Activated CD8-positive, alpha-beta memory T cell treated with anti-CD3 and anti-CD28 coated beads, Interleukin-2, amount 50 U/mL, for 24 hours (primary cell): ENCODE data around the gene MMP14.

Experiments used
- DNase-seq: peaks from one replicate; pipeline ENCODE4 v3.0.0-alpha.2; 2020; ENCODE audit errors: extremely low read depth

Gene MMP14

DNA sequence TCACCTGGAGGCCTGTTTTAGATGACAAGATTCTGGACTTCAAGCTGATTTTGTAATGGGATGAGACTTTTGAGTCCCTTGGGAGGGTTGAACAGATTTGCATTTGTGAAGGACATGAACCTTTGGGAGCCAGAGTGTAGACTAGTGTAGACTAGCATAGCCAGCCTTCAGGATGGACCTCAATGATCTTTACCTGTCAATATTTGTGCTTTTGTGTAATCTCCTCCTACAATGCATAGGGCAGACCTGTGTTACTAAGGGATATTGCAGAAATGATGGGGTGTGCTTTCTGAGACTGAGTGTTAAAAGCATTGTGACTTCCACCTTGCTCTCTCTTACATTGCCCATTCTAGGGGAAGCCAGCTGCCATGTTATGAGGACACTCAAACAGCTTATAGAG, 25.3 kb downstream of the MMP14 start:
- DNase-seq, result no peak

DNA sequence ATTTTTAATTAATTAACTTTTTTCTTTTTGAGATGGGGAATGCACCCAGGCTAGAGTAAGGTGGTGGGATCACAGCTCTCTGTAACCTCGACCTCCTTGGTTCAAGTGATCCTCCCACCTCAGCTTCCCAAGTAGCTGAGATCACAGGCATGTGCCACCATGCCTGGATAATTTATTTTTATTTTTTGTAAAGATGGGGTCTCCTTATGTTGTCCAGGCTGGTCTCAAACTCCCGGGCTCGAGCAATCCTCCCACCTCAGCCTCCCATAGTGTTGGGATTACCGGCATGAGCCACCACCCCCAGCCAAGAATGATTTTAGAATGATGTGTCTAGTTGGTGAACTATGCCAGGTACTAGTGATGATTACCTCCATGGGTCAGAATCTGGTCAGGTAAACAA, 28.6 kb downstream of the MMP14 start:
- DNase-seq, result no peak

DNA sequence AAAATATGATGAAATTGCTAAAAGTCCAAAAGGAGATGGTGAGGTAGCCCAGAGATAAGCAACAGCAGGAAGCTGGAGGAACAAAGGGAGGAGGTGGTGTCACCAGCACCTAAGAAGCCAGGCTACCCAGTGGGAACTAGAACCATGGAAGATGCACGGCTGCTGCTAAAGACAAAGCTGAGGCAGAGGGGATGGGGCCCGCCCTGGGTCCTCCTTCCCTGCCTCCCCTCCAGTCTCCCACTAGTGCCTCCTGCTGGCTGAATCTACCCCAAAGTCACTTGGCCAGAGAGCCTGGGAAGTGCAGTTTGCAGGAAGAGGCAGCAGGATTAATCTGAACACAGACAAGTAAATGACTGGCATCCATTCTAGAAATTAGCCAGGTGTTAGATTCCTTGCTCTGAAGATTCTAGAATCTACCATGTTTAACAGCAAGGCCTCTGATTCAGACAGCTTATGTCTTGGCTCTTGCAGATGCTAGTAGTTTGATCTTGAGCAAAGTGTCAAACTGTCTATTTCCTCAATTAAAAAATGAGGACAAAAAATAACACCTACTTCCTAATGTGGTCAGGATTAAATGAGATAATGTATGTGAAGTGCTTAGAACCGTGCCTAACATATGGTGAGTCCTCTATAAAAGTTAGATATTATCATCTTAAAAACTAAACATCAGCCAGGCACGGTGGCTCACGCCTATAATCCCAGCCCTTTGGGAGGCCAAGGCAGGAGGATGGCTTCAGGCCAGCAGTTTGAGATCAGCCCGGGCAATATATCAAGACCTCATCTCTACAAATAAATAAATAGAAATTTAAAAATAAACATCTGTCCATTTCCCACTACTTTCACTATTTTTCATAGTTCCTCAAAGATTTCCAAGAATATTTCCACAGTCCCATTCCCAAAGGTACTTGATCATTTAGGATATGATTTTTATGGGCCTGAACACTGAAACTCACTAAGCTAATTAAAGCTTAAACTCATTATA, 29.3 kb downstream of the MMP14 start:
- no peak for DNase-seq

DNA sequence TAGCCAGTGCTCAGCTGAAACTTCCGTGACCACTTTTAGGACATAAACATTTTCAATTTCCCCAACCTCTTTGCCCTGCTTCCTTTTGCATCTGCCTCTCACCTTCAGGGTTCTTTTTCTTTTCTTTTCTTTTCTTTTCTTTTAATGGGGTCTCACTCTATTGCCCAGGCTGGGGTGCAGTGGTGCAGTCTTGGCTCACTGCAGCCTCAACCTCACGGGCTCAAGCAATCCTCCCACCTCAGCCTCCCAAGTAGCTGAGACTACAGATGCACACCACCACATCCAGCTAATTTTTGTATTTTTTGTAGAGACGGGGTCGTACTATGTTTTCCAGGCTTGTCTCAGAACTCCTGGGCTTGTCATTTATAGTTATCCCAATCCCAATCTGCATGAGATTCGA, 30.5 kb downstream of the MMP14 start:
- no peak for DNase-seq

DNA sequence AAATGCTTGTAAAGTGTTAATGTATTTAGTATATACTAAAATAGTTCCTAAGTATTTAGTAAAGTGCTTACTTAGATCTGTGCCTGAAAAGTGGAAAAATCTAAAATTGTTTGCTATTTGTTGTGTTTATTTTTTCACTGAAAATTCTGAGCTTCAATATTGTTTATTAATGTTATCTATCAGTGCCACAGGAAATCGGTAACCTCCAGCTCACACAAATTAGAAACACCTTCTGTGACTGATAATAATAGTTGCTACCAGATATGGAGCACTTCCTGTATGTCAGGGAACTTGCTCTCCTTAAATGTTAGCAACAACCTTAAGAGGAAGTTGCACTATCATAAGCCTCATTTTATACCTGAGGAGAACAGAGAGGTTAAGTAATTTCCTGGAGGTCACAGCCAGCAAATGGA, 34.4 kb downstream of the MMP14 start:
- no peak for DNase-seq

DNA sequence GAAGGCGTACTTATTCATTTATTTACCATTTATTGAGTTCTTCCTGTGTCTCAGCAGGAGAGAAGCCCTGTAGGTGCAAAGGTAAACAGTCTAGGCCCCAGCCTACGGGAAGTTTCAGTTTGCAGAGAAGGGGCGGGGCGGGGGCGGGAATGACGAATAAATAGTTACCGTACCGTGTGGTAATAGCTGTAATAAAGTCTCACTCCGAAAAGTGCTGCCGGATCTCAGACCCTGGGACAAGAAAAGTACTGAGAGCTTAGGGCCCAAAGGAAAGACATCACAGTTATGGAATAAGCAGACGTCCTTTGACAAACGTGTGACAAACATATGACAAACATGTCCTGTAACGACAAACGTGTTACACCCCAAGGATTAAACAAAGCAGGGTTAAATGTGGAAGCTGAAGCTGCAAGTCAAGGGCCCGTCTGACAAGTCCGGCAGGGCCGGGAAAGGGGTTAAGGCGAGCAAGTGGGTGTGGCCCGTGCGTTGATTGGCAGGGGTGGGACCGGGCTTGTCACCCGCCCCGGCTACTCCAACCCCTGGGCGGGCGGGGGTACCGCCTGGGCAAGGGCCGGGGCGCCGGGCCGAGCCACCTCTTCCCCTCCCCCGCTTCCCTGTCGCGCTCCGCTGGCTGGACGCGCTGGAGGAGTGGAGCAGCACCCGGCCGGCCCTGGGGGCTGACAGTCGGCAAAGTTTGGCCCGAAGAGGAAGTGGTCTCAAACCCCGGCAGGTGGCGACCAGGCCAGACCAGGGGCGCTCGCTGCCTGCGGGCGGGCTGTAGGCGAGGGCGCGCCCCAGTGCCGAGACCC, 35.0 kb downstream of the MMP14 start, which contains the start of gene LRP10:
Gene LRP10, plus strand, starts transcription at position 517 of the 809 bp plus-strand sequence. CDS start 564 bp downstream, outside the sequence.
- DNase-seq, result no peak

DNA sequence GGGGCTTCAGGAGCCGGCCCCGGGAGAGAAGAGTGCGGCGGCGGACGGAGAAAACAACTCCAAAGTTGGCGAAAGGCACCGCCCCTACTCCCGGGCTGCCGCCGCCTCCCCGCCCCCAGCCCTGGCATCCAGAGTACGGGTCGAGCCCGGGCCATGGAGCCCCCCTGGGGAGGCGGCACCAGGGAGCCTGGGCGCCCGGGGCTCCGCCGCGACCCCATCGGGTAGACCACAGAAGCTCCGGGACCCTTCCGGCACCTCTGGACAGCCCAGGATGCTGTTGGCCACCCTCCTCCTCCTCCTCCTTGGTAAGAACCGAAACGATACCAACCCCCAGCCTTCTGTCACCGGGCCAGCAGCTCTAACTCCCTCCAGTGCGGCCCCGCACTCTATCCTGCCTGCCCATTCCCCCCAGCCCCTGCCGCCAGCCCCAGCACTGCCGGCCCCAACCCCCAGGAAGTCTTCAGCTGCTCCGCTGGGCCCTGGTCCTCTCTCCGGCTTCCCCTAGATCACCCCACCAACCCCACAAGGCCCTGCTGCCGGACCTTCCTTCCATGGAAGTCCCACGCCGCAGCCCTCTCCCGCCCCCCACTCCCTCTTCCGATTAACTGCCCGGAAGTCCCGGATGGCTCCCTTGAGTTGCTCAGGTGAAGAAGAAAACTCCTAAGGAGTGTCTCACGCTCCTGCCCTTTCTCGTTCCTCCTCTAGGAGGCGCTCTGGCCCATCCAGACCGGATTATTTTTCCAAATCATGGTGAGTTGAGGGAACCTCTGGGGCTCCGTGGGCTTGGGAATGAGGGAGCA, 35.8 kb downstream of the MMP14 start:
- no peak for DNase-seq

DNA sequence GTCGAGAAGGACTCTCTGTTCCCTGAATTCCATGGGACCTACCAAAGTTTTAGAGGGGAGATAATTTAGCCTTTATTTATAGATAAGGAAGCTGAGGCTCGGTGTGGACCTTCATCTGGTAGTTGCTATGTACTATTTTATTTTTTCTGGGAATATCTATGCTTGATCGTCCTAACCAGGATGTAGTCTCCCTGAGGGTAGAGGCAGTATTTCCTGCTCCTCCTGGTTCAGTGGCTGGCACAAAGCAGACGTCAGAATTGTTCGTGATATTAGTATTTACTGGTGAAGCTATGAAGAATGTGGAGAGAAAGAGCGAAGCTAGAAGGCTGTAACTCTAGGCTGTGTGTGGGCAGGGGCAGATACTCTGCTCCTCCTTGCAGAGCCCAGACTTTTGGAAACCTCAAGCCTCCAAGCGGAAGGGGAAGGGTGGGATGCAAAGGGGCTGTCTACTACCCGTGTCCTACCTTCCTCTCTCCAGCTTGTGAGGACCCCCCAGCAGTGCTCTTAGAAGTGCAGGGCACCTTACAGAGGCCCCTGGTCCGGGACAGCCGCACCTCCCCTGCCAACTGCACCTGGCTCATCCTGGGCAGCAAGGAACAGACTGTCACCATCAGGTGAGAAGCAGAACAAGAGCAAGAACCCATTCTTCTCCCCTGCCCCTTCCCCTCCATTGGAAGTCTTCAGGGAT, 36.6 kb downstream of the MMP14 start:
- DNase-seq, result no peak

DNA sequence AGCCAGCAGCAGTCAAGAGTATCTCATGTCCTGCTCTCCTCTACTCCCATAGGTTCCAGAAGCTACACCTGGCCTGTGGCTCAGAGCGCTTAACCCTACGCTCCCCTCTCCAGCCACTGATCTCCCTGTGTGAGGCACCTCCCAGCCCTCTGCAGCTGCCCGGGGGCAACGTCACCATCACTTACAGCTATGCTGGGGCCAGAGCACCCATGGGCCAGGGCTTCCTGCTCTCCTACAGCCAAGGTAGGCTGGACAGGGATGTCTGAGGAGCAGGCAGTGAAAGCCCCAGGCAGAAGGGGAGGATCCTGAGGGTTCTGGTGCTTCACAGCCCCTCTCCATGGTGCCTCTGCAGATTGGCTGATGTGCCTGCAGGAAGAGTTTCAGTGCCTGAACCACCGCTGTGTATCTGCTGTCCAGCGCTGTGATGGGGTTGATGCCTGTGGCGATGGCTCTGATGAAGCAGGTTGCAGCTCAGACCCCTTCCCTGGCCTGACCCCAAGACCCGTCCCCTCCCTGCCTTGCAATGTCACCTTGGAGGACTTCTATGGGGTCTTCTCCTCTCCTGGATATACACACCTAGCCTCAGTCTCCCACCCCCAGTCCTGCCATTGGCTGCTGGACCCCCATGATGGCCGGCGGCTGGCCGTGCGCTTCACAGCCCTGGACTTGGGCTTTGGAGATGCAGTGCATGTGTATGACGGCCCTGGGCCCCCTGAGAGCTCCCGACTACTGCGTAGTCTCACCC, 38.8 kb downstream of the MMP14 start:
- DNase-seq, result no peak

DNA sequence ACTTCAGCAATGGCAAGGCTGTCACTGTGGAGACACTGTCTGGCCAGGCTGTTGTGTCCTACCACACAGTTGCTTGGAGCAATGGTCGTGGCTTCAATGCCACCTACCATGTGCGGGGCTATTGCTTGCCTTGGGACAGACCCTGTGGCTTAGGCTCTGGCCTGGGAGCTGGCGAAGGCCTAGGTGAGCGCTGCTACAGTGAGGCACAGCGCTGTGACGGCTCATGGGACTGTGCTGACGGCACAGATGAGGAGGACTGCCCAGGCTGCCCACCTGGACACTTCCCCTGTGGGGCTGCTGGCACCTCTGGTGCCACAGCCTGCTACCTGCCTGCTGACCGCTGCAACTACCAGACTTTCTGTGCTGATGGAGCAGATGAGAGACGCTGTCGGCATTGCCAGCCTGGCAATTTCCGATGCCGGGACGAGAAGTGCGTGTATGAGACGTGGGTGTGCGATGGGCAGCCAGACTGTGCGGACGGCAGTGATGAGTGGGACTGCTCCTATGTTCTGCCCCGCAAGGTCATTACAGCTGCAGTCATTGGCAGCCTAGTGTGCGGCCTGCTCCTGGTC, 39.4 kb downstream of the MMP14 start:
- DNase-seq, result no peak

DNA sequence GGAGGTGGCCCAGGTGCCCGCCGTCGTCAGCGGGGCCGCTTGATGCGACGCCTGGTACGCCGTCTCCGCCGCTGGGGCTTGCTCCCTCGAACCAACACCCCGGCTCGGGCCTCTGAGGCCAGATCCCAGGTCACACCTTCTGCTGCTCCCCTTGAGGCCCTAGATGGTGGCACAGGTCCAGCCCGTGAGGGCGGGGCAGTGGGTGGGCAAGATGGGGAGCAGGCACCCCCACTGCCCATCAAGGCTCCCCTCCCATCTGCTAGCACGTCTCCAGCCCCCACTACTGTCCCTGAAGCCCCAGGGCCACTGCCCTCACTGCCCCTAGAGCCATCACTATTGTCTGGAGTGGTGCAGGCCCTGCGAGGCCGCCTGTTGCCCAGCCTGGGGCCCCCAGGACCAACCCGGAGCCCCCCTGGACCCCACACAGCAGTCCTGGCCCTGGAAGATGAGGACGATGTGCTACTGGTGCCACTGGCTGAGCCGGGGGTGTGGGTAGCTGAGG, 40.7 kb downstream of the MMP14 start:
- no peak for DNase-seq

DNA sequence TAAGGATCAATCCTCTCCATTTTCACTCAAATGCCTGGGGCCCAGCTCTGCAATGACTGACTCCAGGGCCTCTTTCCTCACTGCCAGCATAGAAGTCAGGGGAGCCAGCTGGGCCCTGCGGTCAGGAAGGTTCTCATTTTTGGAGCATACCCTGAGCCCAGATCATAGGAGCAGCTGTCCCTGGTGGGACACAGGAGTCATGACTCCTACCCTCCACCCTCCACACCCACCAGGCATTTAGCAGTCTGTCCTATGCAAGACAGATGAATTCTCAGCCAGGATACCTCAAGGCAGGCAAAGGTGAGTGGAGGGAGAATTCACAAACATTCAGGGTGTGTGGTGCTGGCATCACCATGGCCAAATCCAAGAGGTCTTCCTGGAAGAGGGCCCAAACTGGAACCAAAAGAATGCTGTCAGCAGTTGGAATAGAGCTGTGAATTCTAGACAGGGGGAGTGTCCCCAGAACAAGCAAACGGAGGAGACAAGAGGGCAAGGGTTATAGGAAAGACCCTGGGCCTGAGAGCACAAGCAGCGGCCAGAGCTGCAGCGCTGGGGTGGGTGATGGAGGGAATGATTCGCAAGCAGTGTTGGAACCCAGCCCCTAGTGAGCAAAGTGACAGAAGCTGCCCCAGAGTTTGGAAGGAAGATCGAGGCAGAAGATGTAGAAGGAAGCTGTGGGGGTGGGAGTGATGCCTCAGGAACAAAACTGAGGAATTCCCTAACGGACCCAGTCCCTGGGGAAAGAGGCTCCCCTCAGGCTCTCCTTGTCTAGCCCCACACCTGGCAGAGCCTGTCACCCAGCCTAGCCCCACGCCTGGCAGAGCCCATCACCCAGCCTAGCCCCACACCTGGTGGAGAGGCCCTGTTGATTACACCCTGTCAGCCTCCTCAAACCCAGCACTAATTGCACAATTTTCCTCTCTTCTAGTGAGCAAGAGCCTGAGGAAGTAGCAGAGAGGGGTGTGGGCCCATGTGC, 42.2 kb downstream of the MMP14 start:
- no peak for DNase-seq

DNA sequence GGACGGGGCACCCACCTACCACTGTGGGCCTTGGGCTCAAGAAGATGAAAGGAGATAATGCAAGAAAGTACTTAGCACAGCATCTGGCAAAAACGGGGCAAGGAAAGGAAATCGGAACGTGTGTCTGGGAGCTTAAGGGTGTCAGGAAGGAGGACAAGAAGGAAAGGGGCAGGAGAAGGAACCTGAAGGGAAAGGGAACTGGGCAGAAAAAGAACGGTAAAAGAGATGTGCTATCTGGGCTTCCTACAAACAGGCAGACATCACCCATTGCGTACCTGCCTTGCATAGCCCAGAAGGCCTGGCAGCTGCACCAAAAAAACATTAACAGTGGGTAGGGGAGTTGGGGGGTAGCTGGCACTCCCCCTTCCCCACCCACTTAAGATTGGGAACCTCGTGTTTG, 45.7 kb downstream of the MMP14 start:
- no peak for DNase-seq

DNA sequence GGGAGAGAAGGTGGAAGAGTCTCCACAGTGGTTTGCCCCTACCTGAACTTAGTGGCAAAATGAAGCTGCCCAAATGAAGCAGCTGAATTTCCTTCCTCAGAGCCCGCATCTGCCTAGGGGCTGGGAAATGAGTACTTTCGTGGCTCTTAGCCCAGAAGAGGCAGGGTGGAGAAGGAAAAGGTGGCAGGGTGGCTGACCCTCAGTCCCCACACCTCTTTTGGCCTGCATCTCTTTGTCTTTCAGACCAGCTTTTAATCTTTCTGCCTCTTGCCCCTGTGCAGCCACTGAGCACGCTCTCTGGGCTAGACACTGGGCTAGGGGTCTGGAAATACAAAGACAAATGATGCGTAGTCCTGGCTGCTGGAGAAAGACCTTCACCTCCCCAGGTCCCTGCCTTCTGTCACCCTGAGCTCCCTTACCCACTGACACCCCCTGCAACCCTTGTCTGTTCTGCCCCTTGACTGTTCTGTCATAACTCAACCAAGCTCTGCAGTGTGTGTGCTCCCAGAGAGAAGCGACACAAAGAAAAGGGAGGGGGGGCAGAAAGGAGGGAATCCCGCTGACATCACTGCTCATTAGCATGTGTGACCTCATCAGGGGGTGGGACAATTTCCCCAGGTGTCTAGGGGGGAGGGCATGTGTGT, 46.3 kb downstream of the MMP14 start:
- no peak for DNase-seq

DNA sequence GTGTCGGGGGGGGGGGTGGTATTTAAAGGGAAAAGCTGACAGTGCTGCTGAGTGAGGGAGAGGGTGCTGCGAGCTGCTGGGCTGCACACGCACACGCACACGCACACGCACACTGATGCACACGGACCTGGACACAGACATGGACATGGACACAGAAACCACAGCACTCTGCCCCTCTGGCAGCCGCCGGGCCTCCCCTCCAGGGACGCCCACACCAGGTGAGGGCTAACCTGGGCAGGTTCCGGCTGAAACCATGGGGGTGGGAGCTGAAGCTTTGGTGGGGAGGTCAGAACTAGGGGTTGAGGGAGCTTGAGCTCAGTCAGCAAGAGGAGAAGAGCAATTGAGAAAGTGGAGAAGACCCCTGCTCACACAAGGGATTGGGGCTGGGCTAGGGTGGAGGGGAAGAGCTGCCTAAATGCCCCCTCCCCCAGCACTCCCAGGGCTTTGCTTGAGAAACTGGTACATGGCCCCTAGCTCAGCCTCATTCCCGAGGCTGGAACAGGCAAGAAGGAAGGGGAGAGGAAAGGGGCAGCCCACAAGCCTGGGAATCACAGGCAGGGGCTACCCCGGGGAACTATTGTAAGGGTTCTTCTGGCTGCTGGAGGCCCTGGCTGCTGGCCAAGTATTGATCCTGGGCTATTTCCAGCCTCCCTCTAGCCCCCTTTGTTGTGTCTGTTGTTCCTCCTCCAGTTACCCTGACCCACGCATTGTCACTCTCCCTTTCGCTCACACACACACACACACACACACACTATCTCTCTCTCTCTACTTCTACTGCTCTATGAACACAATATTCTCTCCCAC, 47.0 kb downstream of the MMP14 start, which contains the start of gene REM2:
Gene REM2, plus strand, starts transcription at position 50 of the 804 bp plus-strand sequence. Its CDS starts 66 bp downstream, at position 116.
- no peak for DNase-seq

DNA sequence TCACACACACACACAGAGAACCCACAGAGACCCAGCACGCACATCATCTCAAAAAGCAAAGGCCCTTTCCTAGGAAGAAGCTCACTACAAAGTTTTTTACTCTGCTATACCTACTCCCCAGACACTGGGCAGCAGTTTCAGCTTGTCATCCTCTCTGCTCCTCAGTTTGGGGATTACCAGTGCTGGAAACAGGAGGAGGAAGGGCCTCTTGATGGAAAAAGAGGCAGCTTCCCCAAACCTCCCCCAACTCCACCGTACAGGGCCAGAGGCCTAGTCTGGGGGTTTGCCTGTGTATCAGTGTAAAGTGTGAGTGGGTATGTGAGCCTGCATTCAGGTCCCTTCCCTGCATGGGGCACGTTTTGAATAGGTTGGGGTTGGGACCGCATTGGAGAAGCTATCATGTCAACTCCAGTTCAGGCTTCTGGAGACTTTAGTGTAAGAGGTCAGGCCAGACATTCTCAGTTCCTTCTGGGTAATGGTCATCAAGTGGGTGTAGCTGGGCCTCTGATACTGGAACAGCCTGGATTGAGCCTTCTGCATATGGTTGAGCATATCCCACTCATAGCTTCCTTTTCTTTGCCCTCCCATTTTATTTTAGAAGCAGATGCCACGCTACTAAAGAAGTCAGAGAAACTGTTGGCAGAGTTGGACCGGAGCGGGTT, 47.8 kb downstream of the MMP14 start:
- no peak for DNase-seq
